Liver (tissue), 9 donors: ENCODE results near the gene DNAH17. TPM values are rescaled to one million over a fixed set of nuclear protein-coding genes. Genes with fewer than 3 reads are reported as not detected.

Experiments used
- DNase-seq: peaks from one replicate; pipeline ENCODE4 v3.0.0-alpha.2; 2017; ENCODE audit warnings: low spot score
- H3K27ac ChIP-seq, 2 donors: one replicate each; pipeline ENCODE4 v1.7.0; 2013; ENCODE audit warnings: inconsistent platforms in 2 of 2, low read length in 2 of 2, control low read depth in 1 of 2, low read depth in 1 of 2, mild to moderate bottlenecking in 1 of 2
- H3K27me3 ChIP-seq, 4 donors: one replicate each; pipeline versions ENCODE4 v1.6.1 to v1.7.0; 2013; ENCODE audit warnings: low read length in 3 of 4, inconsistent platforms in 1 of 4, mild to moderate bottlenecking in 1 of 4, moderate library complexity in 1 of 4; ENCODE audit not compliant: control insufficient read depth in 4 of 4, insufficient read depth in 4 of 4
- H3K36me3 ChIP-seq, 4 donors: one replicate each; pipeline versions ENCODE4 v1.6.1 to v1.7.0; 2013; ENCODE audit warnings: low read length in 3 of 4, mild to moderate bottlenecking in 3 of 4, low read depth in 1 of 4, moderate library complexity in 1 of 4; ENCODE audit not compliant: control insufficient read depth in 4 of 4, insufficient read depth in 3 of 4
- H3K4me1 ChIP-seq, 4 donors: one replicate each; pipeline versions ENCODE4 v1.6.1 to v1.7.0; 2013; ENCODE audit warnings: low read length in 3 of 4, mild to moderate bottlenecking in 3 of 4, moderate library complexity in 1 of 4; ENCODE audit not compliant: control insufficient read depth in 4 of 4, insufficient read depth in 4 of 4
- H3K4me3 ChIP-seq, 3 donors: one replicate each; pipeline versions ENCODE4 v1.6.1 to v1.7.0; 2013; ENCODE audit warnings: low read length in 3 of 3, control low read depth in 1 of 3, low read depth in 1 of 3, mild to moderate bottlenecking in 1 of 3
- H3K9ac ChIP-seq, 2 donors: one replicate each; pipeline ENCODE4 v1.7.0; 2013; ENCODE audit warnings: low read length in 2 of 2, mild to moderate bottlenecking in 2 of 2, moderate library complexity in 2 of 2, control low read depth in 1 of 2, low read depth in 1 of 2
- H3K9me3 ChIP-seq, 4 donors: one replicate each; pipeline versions ENCODE4 v1.6.1 to v1.7.0; 2013; ENCODE audit warnings: low read length in 3 of 4; ENCODE audit not compliant: control insufficient read depth in 4 of 4
- EGR1 ChIP-seq, 2 donors: IDR thresholded peaks; 2 replicates each; pipeline ENCODE4 v1.6.1; 2016 to 2018; ENCODE audit warnings: antibody characterized with exemption in 2 of 2, low read depth in 2 of 2
- FOXA2 ChIP-seq: IDR thresholded peaks from 2 replicates; pipeline ENCODE4 v1.6.1; 2016; ENCODE audit warnings: antibody characterized with exemption
- GABPA ChIP-seq, 2 donors: IDR thresholded peaks in 1 of 2; conservative IDR thresholded peaks in 1 of 2; 2 replicates each; pipeline ENCODE4 v1.6.1; 2016; ENCODE audit warnings: antibody characterized with exemption in 2 of 2, mild to moderate bottlenecking in 1 of 2, moderate library complexity in 1 of 2
- HNF4A ChIP-seq, 2 donors: conservative IDR thresholded peaks; 2 replicates each; pipeline ENCODE4 v1.6.1; 2016; ENCODE audit warnings: antibody characterized with exemption in 2 of 2, mild to moderate bottlenecking in 2 of 2
- HNF4G ChIP-seq: IDR thresholded peaks from 2 replicates; pipeline ENCODE4 v1.6.1; 2016; ENCODE audit warnings: antibody characterized with exemption
- NR2F2 ChIP-seq: IDR thresholded peaks from 2 replicates; pipeline ENCODE4 v1.6.1; 2016; ENCODE audit warnings: antibody characterized with exemption
- RXRA ChIP-seq, 2 donors: IDR thresholded peaks; 2 replicates each; pipeline ENCODE4 v1.6.1; 2017 to 2018; ENCODE audit warnings: antibody characterized with exemption in 2 of 2, mild to moderate bottlenecking in 1 of 2
- SP1 ChIP-seq: IDR thresholded peaks from 2 replicates; pipeline ENCODE4 v1.6.1; 2018; ENCODE audit warnings: antibody characterized with exemption, mild to moderate bottlenecking
- WGBS: extraction: QIAGEN DNeasy Blood & Tissue Kit; methylation state at CpG from one replicate; pipeline ENCODE4 v1.1.7; 2013; 5-methylcytosine and 5-hydroxymethylcytosine counted together
- polyA plus RNA-seq, 2 donors: library from polyadenylated mRNA; stranded (reverse) in 1 of 2; unstranded in 1 of 2; fragments of 200-250 nt in 1 of 2; fragments of >200 nt in 1 of 2; fragmentation: Nextera tagmentation in 1 of 2; extraction: Ambion mirVana in 1 of 2; gene quantifications; one replicate each; pipeline versions ENCODE4 v1.2.1 to v1.2.3, GENCODE V29; 2013 to 2015
- total RNA-seq, 2 donors: library from RNA; depleted of rRNA; stranded (reverse); fragments of >200 nt; gene quantifications; one replicate each; pipeline ENCODE4 v1.2.3, GENCODE V29; 2014
- TF ChIP-seq, protein P1 (sequence below): fragments of 150-350 bp; IDR thresholded peaks from 2 replicates; pipeline ENCODE4 v1.5.1; 2017; ENCODE audit warnings: improper control_type of control experiment, low read depth, low read length; ENCODE audit not compliant: missing input control
- TF ChIP-seq, protein P2 (sequence below): IDR thresholded peaks from 2 replicates; pipeline ENCODE4 v1.6.1; 2016; ENCODE audit warnings: antibody characterized with exemption
- TF ChIP-seq, protein P3 (sequence below): IDR thresholded peaks from 2 replicates; pipeline ENCODE4 v1.6.1; 2016; ENCODE audit warnings: antibody characterized with exemption
- donor health status: healthy.
- donor health status: healthy.
- donor health status: healthy.
- donor health status: healthy.
- donor health status: healthy.

Gene DNAH17
- total and polyA plus RNA-seq, 4 donors = 0.09 to 0.79 TPM; not detected in 2

GRCh38 chr17:78475211-78475610, 102.0 kb downstream of the DNAH17 start:
- no peaks in the 10 kb centered on the region for H3K4me1 ChIP-seq
- no peaks in the 10 kb centered on the region for H3K36me3 ChIP-seq
- no peak for TF ChIP-seq HNF4A (conservative IDR thresholded peaks at IDR 0.05)
- no peak for TF ChIP-seq SP1
- no peak for TF ChIP-seq FOXA2
- no peak for TF ChIP-seq GABPA (IDR thresholded peaks at IDR 0.05 in 1 of 2, conservative IDR thresholded peaks at IDR 0.05 in 1 of 2)
- no peak for DNase-seq
- no peak overlapping the region for H3K9ac ChIP-seq
- no peak overlapping the region for H3K27ac ChIP-seq
- 88% methylated on average over 16 of the region's 16 CpGs for whole genome bisulfite sequencing
- peaks cover 0 to 2% (median 0%) of the 10 kb centered on the region in 4 donors for H3K27me3 ChIP-seq
- no peak overlapping the region for H3K4me3 ChIP-seq
- H3K9me3 ChIP-seq = no peaks in the 10 kb centered on the region

GRCh38 chr17:78474614-78475146, 102.5 kb downstream of the DNAH17 start:
- H3K4me3 ChIP-seq = no peak overlapping the region
- WGBS = 76% methylated on average over 18 of the region's 18 CpGs
- DNase-seq = no peak
- TF ChIP-seq, protein P1, sequence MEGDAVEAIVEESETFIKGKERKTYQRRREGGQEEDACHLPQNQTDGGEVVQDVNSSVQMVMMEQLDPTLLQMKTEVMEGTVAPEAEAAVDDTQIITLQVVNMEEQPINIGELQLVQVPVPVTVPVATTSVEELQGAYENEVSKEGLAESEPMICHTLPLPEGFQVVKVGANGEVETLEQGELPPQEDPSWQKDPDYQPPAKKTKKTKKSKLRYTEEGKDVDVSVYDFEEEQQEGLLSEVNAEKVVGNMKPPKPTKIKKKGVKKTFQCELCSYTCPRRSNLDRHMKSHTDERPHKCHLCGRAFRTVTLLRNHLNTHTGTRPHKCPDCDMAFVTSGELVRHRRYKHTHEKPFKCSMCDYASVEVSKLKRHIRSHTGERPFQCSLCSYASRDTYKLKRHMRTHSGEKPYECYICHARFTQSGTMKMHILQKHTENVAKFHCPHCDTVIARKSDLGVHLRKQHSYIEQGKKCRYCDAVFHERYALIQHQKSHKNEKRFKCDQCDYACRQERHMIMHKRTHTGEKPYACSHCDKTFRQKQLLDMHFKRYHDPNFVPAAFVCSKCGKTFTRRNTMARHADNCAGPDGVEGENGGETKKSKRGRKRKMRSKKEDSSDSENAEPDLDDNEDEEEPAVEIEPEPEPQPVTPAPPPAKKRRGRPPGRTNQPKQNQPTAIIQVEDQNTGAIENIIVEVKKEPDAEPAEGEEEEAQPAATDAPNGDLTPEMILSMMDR = no peak
- TF ChIP-seq RXRA (IDR thresholded peaks at IDR 0.05) = no peak
- no peak overlapping the region for H3K27ac ChIP-seq
- no peaks in the 10 kb centered on the region for H3K36me3 ChIP-seq
- no peaks in the 10 kb centered on the region for H3K4me1 ChIP-seq
- peaks cover 0 to 2% (median 0%) of the 10 kb centered on the region in 4 donors for H3K27me3 ChIP-seq
- no peaks in the 10 kb centered on the region for H3K9me3 ChIP-seq
- H3K9ac ChIP-seq = no peak overlapping the region

- no peak overlapping the region for H3K4me3 ChIP-seq
- H3K27me3 ChIP-seq = peaks cover 0 to 2% (median 0%) of the 10 kb centered on the region in 4 donors
- peaks cover 0 to 2% (median 0%) of the 10 kb centered on the region in 4 donors for H3K9me3 ChIP-seq
- no peaks in the 10 kb centered on the region for H3K36me3 ChIP-seq
- TF ChIP-seq EGR1 (IDR thresholded peaks at IDR 0.05; ENCODE audit: low read depth in 2 of 2) = no peak
- TF ChIP-seq, protein P2, sequence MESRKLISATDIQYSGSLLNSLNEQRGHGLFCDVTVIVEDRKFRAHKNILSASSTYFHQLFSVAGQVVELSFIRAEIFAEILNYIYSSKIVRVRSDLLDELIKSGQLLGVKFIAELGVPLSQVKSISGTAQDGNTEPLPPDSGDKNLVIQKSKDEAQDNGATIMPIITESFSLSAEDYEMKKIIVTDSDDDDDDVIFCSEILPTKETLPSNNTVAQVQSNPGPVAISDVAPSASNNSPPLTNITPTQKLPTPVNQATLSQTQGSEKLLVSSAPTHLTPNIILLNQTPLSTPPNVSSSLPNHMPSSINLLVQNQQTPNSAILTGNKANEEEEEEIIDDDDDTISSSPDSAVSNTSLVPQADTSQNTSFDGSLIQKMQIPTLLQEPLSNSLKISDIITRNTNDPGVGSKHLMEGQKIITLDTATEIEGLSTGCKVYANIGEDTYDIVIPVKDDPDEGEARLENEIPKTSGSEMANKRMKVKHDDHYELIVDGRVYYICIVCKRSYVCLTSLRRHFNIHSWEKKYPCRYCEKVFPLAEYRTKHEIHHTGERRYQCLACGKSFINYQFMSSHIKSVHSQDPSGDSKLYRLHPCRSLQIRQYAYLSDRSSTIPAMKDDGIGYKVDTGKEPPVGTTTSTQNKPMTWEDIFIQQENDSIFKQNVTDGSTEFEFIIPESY = no peak
- TF ChIP-seq, protein P3, sequence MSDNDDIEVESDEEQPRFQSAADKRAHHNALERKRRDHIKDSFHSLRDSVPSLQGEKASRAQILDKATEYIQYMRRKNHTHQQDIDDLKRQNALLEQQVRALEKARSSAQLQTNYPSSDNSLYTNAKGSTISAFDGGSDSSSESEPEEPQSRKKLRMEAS = no peak
- TF ChIP-seq FOXA2 = no peak
- no peak for TF ChIP-seq HNF4G
- TF ChIP-seq HNF4A (conservative IDR thresholded peaks at IDR 0.05) = no peak
- TF ChIP-seq NR2F2 = no peak
- no peaks in the 10 kb centered on the region for H3K4me1 ChIP-seq
- DNase-seq = no peak
- H3K9ac ChIP-seq = no peak overlapping the region
- WGBS = 78% methylated on average over 12 of the region's 12 CpGs
- H3K27ac ChIP-seq = no peak overlapping the region
These were observed 103.1 kb downstream of the DNAH17 start for GRCh38 chr17:78473951-78474613.
